Body of pancreas (tissue), 4 donors: ENCODE data around the gene THSD4.

Experiments used
- CTCF ChIP-seq, 7 experiments: fragments of 450-650 bp in 4 of 7; fragments of 200-600 bp in 3 of 7; sonication (generic) in 3 of 7; IDR thresholded peaks; one replicate each; pipeline ENCODE4 v1.5.1; 2016 to 2019; ENCODE audit warnings: antibody characterized with exemption in 7 of 7
- POLR2A ChIP-seq, 3 donors: fragments of 450-650 bp; IDR thresholded peaks; one replicate each; pipeline ENCODE4 v1.6.1; 2016; ENCODE audit warnings: antibody characterized with exemption in 3 of 3, mild to moderate bottlenecking in 2 of 3

- TF ChIP-seq POLR2A (IDR thresholded peaks at IDR 0.05) = no peak
- no peak for TF ChIP-seq CTCF (IDR thresholded peaks at IDR 0.05)
These were observed 282.1 kb downstream of the THSD4 start for GRCh38 chr15:71397377-71397776.
